HT-29 (cell line): ENCODE measurements around the gene PALLD. TPM values are rescaled to one million over a fixed set of nuclear protein-coding genes. Genes with fewer than 3 reads are reported as not detected.

Source experiments
- DNase-seq: peaks from one replicate; pipeline ENCODE4 v3.0.0-alpha.2; 2015; ENCODE audit warnings: low spot score
- total RNA-seq: library from RNA; depleted of rRNA; stranded (reverse); fragments of >200 nt; shearing (Covaris generic); gene quantifications from 2 replicates; pipeline ENCODE4 v1.2.3, GENCODE V29; 2014

The PALLD gene
- total RNA-seq, 1 experiment from 2014 or later = 1.3 TPM

GRCh38 chr4:168621806-168622589 lies 125.1 kb downstream of the PALLD start:
- no peak for DNase-seq

GRCh38 chr4:168622600-168622999 lies 125.7 kb downstream of the PALLD start:
- DNase-seq = no peak

GRCh38 chr4:168623011-168623410 lies 126.2 kb downstream of the PALLD start:
- no peak for DNase-seq

GRCh38 chr4:168623484-168623883 lies 126.6 kb downstream of the PALLD start:
- DNase-seq = no peak

GRCh38 chr4:168628251-168628650 lies 131.4 kb downstream of the PALLD start:
- DNase-seq = no peak

GRCh38 chr4:168629566-168629965 lies 132.7 kb downstream of the PALLD start:
- no peak for DNase-seq

GRCh38 chr4:168630445-168631187 lies 133.8 kb downstream of the PALLD start:
- no peak for DNase-seq

- peak; percentile 35 for DNase-seq
Observed at GRCh38 chr4:168631241-168632162, 134.7 kb downstream of the PALLD start.

- no peak for DNase-seq
Observed at GRCh38 chr4:168632301-168632725, 135.5 kb downstream of the PALLD start.

GRCh38 chr4:168633064-168633463 lies 136.2 kb downstream of the PALLD start:
- no peak for DNase-seq

GRCh38 chr4:168633496-168633895 lies 136.6 kb downstream of the PALLD start:
- DNase-seq = no peak

GRCh38 chr4:168634276-168634802 lies 137.5 kb downstream of the PALLD start:
- no peak for DNase-seq

- DNase-seq = no peak
Observed at GRCh38 chr4:168636040-168636439, 139.2 kb downstream of the PALLD start.

GRCh38 chr4:168636506-168637196 lies 139.8 kb downstream of the PALLD start:
- no peak for DNase-seq

- DNase-seq = no peak
Observed at GRCh38 chr4:168637872-168638756, 141.3 kb downstream of the PALLD start.

- no peak for DNase-seq
Observed at GRCh38 chr4:168639914-168640313, 143.1 kb downstream of the PALLD start.

GRCh38 chr4:168641811-168642140 lies 144.9 kb downstream of the PALLD start:
- DNase-seq = no peak

GRCh38 chr4:168642591-168642990 lies 145.7 kb downstream of the PALLD start:
- no peak for DNase-seq

GRCh38 chr4:168643111-168643795 lies 146.4 kb downstream of the PALLD start:
- no peak for DNase-seq

- no peak for DNase-seq
Observed at GRCh38 chr4:168643796-168644159, 146.9 kb downstream of the PALLD start.
